ENCODE data around the gene MACROD2. TPM values are rescaled to one million over a fixed set of nuclear protein-coding genes. Genes with fewer than 3 reads are reported as not detected.

Gene MACROD2
- total RNA-seq, 1 donor from 2014 or later = 3.5 TPM

GRCh38 chr20:14046534-14046933 is 51.2 kb downstream of the MACROD2 start:
- Histone ChIP-seq H3K36me3 (no peaks in the 10 kb centered on the region), H3K4me1 (no peaks in the 10 kb centered on the region), H3K27me3 (no peaks in the 10 kb centered on the region), H3K4me3 (no peak overlapping the region), H3K27ac (no peak overlapping the region), H3K9me3 (no peaks in the 10 kb centered on the region)
- no peak for DNase-seq (ENCODE audit: low spot score in 2 of 2)
- intact Hi-C loops (cut with DNase I) = no loop called here
- TF ChIP-seq CTCF (IDR thresholded peaks at IDR 0.05) = no peak

- Histone ChIP-seq H3K4me1 (no peaks in the 10 kb centered on the region), H3K9me3 (no peaks in the 10 kb centered on the region), H3K4me3 (no peak overlapping the region), H3K27me3 (no peaks in the 10 kb centered on the region), H3K27ac (no peak overlapping the region), H3K36me3 (no peaks in the 10 kb centered on the region)
- no peak for TF ChIP-seq CTCF (IDR thresholded peaks at IDR 0.05)
- DNase-seq (ENCODE audit: low spot score in 2 of 2) = no peak
- intact Hi-C loops (cut with DNase I) = no loop called here
These were observed 53.8 kb downstream of the MACROD2 start for GRCh38 chr20:14049111-14049510.

GRCh38 chr20:14051454-14051853 is 56.1 kb downstream of the MACROD2 start:
- DNase-seq (ENCODE audit: low spot score in 2 of 2) = no peak
- H3K4me3 ChIP-seq = no peak overlapping the region
- no peaks in the 10 kb centered on the region for H3K4me1 ChIP-seq
- H3K36me3 ChIP-seq = no peaks in the 10 kb centered on the region
- no peak overlapping the region for H3K27ac ChIP-seq
- no peaks in the 10 kb centered on the region for H3K9me3 ChIP-seq
- TF ChIP-seq CTCF (IDR thresholded peaks at IDR 0.05) = no peak
- H3K27me3 ChIP-seq = no peaks in the 10 kb centered on the region
- intact Hi-C loops (cut with DNase I) = no loop called here

- no peaks in the 10 kb centered on the region for H3K4me1 ChIP-seq
- H3K9me3 ChIP-seq = no peaks in the 10 kb centered on the region
- no peaks in the 10 kb centered on the region for H3K36me3 ChIP-seq
- no peak for DNase-seq (ENCODE audit: low spot score in 2 of 2)
- intact Hi-C loops (cut with DNase I) = loop anchor here (1.0 kb wide), 1 partner anchor 235 kb away; no protein-coding TSS in a partner anchor
- no peaks in the 10 kb centered on the region for H3K27me3 ChIP-seq
- no peak overlapping the region for H3K4me3 ChIP-seq
- peak; percentile 22 to 58 (median 55) for TF ChIP-seq CTCF (IDR thresholded peaks at IDR 0.05)
- H3K27ac ChIP-seq = no peak overlapping the region
These were observed 59.9 kb downstream of the MACROD2 start for GRCh38 chr20:14055127-14055742.

GRCh38 chr20:14062171-14062570 is 66.9 kb downstream of the MACROD2 start:
- Histone ChIP-seq H3K36me3 (no peaks in the 10 kb centered on the region), H3K9me3 (no peaks in the 10 kb centered on the region), H3K27me3 (no peaks in the 10 kb centered on the region), H3K4me3 (no peak overlapping the region), H3K27ac (no peak overlapping the region), H3K4me1 (no peaks in the 10 kb centered on the region)
- intact Hi-C loops (cut with DNase I) = no loop called here
- TF ChIP-seq CTCF (IDR thresholded peaks at IDR 0.05) = no peak
- DNase-seq (ENCODE audit: low spot score in 2 of 2) = no peak

GRCh38 chr20:14062786-14063185 is 67.5 kb downstream of the MACROD2 start:
- intact Hi-C loops (cut with DNase I) = no loop called here
- Histone ChIP-seq H3K27me3 (no peaks in the 10 kb centered on the region), H3K27ac (no peak overlapping the region), H3K9me3 (no peaks in the 10 kb centered on the region), H3K36me3 (no peaks in the 10 kb centered on the region), H3K4me3 (no peak overlapping the region), H3K4me1 (no peaks in the 10 kb centered on the region)
- no peak for DNase-seq (ENCODE audit: low spot score in 2 of 2)
- TF ChIP-seq CTCF (IDR thresholded peaks at IDR 0.05) = no peak
